ENCODE measurements around the gene CSH2. TPM values are rescaled to one million over a fixed set of nuclear protein-coding genes. Genes with fewer than 3 reads are reported as not detected.

CSH2 gene
- polyA plus RNA-seq, 3 donors, result 0.10 TPM; not detected in 2

- DNase-seq, result no peak
Measured at GRCh38 chr17:63835167-63835720, 38.2 kb downstream of the CSH2 start.

DNA sequence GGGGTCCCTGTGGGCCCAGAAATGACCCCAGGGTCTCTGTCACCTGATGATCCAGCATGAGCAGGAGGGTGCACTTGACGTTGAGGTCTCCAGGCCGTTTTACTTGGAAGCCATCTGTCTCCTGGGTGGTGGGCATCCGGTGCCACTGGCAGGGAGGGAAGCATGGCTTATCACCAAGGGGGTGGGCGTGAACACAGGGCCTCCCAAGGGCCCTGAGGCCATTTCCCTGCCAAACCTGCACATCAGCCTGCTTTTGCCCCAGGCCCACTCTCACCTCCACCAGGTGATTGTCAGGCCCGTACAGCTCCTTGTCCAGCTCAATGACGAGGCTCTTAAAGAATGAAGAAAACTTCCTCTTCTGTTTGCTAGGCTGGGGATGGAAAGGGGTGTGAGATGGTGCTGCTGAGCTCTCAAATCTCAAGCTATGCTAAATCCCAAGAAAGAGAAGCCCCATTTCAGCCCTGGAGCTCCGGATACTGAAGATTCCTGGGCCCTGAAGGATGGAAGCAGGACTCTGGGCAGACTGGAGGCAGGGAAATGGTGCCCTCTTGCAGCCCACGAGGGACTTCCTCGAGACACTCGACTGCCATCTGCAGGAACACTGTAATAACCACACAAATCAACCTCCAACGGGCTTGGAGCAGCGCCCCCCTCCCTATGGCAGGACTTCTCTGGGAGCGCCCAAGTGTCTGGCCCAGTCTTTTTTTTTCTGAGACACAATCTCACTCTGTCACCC lies 38.9 kb downstream of the CSH2 start:
- peak; percentile 64 for DNase-seq

DNA sequence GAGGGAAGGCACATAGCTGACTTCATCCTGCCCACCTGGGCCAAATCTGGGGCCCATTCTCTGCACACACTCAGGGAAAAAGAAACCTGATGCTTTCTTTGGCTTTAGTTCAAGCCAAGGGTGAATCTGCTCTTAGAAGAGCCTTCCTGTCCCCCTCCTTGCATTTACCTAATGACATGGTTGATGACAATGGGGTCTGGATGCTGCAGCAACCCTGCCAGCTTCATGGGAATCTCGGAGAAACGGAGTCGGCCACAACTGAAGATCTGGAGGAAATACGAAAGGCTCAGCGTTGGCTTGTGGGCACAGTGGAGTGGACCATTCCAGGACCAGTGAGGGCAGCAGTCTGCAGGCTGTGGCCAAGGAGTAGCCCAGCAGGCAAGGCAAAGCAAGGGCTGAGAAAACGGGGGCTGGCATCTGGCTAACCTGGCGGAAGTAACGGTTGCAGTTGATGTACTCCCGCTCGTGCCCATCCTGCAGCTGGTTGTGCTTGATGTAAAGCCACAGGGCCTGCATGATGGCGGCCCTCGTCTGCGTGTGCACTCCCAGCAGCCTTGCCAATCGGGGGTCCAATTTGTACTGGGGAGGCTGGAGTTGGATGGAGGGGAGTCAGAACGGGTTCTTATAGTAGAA lies 39.6 kb downstream of the CSH2 start:
- DNase-seq, result no peak

GRCh38 chr17:63833026-63833740 lies 40.3 kb downstream of the CSH2 start:
- no peak for DNase-seq

DNA sequence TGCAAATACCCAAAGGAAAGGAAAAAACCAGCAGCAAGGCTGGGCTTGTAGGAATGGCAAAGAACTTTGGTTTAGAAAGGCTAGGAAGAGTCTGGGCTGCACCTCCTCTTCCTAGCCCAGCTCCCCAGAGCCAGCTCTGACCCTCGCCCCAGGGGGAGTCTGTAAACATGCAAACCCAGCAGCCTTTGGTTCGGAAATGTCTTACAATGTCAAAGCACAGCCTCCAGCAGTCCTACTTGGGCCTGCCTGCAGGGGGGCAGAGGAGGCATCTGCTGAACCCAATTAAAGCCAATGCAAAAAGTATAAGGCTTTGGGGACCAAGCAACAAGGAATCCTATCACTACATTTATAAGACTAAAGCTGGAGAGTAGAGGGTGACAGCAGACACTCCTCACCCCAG lies 41.0 kb downstream of the CSH2 start:
- DNase-seq, result no peak

GRCh38 chr17:63832014-63832413 lies 41.5 kb downstream of the CSH2 start:
- DNase-seq, result no peak

GRCh38 chr17:63831505-63831904 lies 42.0 kb downstream of the CSH2 start:
- no peak for DNase-seq

DNA sequence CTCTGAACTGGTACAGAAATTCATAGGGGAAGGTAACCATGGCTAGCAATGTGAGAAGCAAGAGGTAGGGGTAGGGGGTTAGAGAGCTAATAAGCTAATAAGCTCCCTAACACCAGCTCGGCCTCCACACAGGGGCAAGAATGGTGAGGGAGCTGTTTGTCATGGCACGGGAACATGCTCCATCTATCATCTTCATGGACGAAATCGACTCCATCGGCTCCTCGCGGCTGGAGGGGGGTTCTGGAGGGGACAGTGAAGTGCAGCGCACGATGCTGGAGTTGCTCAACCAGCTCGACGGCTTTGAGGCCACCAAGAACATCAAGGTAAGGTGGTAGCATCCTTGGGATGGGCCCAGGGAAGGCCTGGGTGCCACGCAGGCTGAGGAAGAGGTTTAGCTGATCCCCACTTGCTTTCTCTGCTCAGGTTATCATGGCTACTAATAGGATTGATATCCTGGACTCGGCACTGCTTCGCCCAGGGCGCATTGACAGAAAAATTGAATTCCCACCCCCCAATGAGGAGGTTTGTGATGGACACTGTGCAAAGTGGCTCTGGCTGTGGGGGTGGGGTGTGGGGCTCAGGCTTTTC lies 42.5 kb downstream of the CSH2 start:
- DNase-seq, result no peak

GRCh38 chr17:63830278-63830677 lies 43.2 kb downstream of the CSH2 start:
- no peak for DNase-seq

GRCh38 chr17:63828936-63829335 lies 44.5 kb downstream of the CSH2 start:
- DNase-seq, result no peak

- DNase-seq, result no peak
Measured at GRCh38 chr17:63827801-63828221, 45.7 kb downstream of the CSH2 start.

GRCh38 chr17:63827002-63827800 lies 46.3 kb downstream of the CSH2 start, which contains the start of the genes FTSJ3 and PSMC5:
FTSJ3 (minus strand) TSS chr17:63827663; CDS start chr17:63826902, 761 bp downstream.
PSMC5 (plus strand) TSS chr17:63827431; CDS start chr17:63827491, 60 bp downstream.
- DNase-seq, result peak; percentile 97

GRCh38 chr17:63826468-63827001 lies 46.9 kb downstream of the CSH2 start:
- no peak for DNase-seq

- DNase-seq, result no peak
Measured at GRCh38 chr17:63824362-63824761, 49.1 kb downstream of the CSH2 start.

GRCh38 chr17:63823659-63824331 lies 49.7 kb downstream of the CSH2 start:
- DNase-seq, result no peak

DNA sequence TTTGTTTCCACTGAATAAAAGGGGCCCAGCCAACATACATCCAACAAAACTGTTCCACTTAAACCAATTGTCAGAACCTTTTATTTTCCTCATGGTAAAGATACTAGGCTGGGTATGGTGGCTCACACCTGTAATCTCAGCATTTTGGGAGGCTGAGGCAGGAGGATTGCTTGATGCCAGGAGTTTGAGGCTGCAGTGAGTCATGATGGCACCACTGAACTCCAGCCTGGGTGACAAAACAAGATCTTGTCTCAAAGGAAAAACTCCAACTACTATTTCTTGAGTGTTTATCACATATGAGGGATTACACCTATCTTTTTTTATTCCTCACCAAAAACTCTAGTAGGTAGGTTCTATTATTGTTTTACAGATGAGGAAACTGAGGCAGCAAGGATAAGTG lies 50.9 kb downstream of the CSH2 start:
- DNase-seq, result no peak
